Omental fat pad (tissue), 4 donors: ENCODE measurements around the gene PROK1. TPM values are rescaled to one million over a fixed set of nuclear protein-coding genes. Genes with fewer than 3 reads are reported as not detected.
"Not testable (repeated sequence)": the region's sequence is repeated elsewhere in the genome, so short reads cannot be mapped to it uniquely, and the experiment has no call there.

ENCODE experiments used
- ATAC-seq: fragments of 150-250 bp; one replicate; pipeline ENCODE4 v1.9.1; 2016; ENCODE audit warnings: mild to moderate bottlenecking, moderate library complexity; ENCODE audit not compliant: low FRiP score
- DNase-seq: peaks from one replicate; pipeline ENCODE4 v3.0.0-alpha.2; 2019; ENCODE audit warnings: low spot score
- total RNA-seq, 4 donors: library from RNA; depleted of rRNA; stranded (reverse); fragments of >200 nt; gene quantifications; one replicate each; pipeline ENCODE4 v1.1.0, GENCODE V29; 2016
- TF ChIP-seq, protein P1 (sequence below), 3 donors: fragments of 450-650 bp; IDR thresholded peaks; one replicate each; pipeline ENCODE4 v1.5.1; 2016 to 2017; ENCODE audit warnings: antibody characterized with exemption in 3 of 3, mild to moderate bottlenecking in 3 of 3, moderate library complexity in 2 of 3

Gene PROK1
- total RNA-seq, 4 donors from 2014 or later: 0.50 to 74.1 (median 2.6) TPM

DNA sequence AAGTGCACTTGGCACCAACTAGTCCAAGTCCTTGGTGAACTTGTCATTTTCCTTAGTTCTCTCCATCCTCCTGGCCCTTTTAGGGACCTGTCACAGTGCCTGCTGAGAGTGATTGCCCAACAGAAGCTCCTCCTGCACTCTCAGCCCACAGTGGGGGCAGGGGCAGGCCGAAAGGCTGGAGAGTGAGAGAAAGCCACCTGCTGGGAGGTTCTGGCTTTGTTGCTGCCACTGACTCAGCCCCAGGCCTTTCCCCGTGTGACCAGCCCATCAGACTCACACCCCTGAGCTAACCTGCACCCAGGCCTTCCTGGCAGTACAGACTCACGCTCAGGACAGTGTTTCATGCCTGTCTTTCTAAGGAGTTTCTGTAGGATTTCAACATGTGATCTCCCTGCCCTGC lies 17.1 kb upstream of the PROK1 start:
- ATAC-seq: peak; percentile 87
- TF ChIP-seq, protein P1, sequence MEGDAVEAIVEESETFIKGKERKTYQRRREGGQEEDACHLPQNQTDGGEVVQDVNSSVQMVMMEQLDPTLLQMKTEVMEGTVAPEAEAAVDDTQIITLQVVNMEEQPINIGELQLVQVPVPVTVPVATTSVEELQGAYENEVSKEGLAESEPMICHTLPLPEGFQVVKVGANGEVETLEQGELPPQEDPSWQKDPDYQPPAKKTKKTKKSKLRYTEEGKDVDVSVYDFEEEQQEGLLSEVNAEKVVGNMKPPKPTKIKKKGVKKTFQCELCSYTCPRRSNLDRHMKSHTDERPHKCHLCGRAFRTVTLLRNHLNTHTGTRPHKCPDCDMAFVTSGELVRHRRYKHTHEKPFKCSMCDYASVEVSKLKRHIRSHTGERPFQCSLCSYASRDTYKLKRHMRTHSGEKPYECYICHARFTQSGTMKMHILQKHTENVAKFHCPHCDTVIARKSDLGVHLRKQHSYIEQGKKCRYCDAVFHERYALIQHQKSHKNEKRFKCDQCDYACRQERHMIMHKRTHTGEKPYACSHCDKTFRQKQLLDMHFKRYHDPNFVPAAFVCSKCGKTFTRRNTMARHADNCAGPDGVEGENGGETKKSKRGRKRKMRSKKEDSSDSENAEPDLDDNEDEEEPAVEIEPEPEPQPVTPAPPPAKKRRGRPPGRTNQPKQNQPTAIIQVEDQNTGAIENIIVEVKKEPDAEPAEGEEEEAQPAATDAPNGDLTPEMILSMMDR (IDR thresholded peaks at IDR 0.05): no peak
- no peak for DNase-seq

DNA sequence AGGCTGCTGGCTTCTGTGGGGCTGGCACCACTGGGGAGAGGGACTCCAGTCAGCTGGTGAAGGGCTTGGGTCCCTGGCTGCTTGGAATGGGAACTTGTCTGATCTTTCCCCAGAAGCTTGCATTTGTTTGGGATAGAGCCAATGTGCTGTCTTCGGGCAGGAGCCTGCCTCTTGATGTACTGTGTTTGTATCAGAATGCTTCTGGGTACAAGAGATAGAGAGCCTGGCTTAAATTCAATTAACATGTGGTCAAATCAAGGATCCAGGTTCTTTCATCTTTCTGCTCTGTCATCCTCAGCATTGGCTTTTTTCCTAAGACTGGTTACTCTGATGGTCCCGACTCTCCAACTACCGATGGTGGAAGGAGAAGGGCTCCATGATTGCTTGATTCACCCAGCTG lies 16.0 kb upstream of the PROK1 start:
- no peak for DNase-seq
- TF ChIP-seq, protein P1 (IDR thresholded peaks at IDR 0.05): no peak
- ATAC-seq: no peak

DNA sequence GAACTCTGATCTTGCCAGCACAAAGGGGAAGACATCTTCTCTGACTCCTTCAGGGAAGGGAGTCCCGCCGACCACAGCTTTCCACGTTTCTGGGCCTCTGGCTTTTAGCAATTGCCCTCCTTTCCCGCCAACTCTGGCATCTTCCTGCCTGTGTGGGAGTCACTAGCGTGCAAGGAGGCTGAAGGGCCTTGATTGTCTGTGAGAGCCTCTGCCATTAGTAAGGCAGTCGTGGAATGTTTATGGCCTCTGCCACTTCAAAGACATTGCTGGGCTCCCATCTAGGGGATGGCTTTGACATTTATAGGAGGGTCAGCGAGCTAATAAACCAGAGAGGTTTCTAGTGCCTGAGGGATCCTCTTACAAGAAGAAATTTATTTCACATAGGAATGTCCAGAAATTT lies 14.3 kb upstream of the PROK1 start:
- ATAC-seq: no peak
- DNase-seq: no peak
- TF ChIP-seq, protein P1 (IDR thresholded peaks at IDR 0.05): no peak

DNA sequence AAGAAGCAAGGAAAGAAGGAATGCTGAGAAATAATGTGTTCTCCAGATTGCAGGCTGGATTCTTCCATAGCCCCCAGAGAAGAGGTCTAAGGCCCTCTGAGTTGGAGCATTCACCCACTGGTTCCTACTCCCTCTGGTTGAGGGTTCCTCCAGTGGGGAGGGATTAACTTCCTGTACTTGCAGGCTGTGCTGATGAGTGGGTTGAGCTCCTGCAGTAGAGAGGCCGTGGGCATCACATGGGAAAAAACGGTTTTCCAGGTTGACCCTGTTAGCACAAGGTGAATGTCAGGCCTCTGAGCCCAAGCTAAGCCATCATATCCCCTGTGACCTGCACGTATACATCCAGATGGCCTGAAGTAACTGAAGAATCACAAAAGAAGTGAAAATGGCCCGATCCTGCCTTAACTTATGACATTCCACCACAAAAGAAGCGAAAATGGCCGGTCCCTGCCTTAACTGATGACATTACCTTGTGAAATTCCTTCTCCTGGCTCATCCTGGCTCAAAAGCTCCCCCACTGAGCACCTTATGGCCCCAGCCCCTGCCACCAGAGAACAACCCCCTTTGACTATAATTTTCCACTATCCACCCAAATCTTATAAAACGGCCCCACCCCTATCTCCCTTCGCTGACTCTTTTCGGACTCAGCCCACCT lies 13.2 kb upstream of the PROK1 start:
- not testable (repeated sequence) for ATAC-seq

DNA sequence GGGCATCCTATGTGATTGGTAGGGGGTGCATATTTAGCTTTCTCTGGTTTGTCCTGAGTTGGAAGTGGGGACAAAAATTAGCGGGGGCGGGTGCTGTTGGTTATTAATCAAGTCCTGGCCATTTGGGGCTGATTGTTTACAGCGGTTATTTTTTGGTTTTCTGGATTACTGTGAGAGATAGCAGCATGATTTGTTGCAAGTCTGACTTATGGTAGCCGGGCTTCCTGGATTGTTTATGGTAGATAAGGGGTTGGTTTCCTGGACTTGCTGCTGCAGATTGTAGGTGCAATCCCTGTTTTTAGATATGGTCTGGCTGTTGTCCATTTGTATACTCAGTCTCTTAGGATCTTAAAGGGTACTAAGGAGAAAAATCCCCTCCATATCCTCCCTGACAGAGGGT lies 12.1 kb upstream of the PROK1 start:
- TF ChIP-seq, protein P1 (IDR thresholded peaks at IDR 0.05): no peak
- ATAC-seq: no peak

More for the DNA sequence above, 13.2 kb upstream of the PROK1 start:
- not testable (repeated sequence) for DNase-seq

DNA sequence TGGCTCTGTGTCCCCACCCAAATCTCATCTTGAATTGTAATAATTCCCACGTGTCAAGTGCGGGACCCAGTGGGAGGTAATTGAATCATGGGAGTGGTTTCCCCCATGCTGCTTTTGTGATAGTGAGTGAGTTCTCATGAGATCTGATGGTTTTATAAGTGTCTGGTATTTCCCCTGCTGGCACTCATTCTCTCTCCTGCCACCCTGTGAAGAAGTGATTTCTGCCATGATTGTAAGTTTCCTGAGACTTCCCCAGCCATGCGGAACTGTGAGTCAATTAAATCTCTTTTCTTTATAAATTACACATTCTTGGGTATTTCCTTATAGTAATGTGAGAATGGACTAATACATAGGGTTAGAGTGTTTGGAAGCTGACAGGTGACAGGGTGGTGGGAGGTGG lies 11.1 kb upstream of the PROK1 start:
- ATAC-seq, DNase-seq: not testable (repeated sequence)

More for the DNA sequence above, 12.1 kb upstream of the PROK1 start:
- DNase-seq: no peak

DNA sequence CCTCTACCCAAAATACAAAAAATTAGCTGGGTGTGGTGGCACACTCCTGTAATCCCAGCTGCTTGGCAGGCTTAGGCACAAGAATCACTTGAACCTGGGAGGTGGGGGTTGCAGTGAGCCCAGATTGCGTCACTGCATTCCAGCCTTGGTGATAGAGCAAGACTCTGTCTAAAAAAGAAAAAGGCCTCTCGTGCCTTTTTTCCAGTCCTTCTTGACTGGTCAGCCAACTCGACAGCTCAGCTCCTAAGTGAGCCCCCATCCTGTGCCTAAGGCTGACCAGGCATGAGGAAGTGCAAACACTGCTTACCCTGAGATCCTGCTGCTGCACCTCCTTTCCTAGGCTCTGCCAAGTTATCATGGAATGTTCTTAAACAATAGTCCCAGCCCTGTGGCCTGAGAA lies 10.1 kb upstream of the PROK1 start:
- ATAC-seq: peak; percentile 60
- TF ChIP-seq, protein P1 (IDR thresholded peaks at IDR 0.05): no peak
- no peak for DNase-seq

DNA sequence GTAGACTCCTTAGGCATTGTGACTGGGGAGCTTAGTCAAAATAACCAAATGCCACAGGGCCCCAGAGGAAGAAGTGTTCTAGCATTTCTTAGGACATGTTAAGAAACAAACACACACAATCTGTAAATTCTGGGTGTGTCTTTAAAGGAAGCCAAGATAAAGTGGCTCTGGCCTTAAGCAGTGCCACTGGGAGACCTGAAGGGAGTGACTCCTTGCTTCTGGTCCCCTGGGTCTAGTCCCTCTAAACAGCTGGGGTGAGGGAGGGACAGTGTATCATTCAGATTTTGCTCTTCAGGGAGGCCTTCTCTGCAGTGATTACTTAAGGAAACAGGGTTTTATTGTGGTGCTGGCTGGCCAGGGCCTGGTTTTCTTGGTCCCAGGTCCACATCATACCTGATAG lies 9.1 kb upstream of the PROK1 start:
- TF ChIP-seq, protein P1 (IDR thresholded peaks at IDR 0.05): no peak
- ATAC-seq (no peak), DNase-seq (no peak)
